Skin of body (tissue), 2 donors: ENCODE results near the gene GALNT5. TPM values are rescaled to one million over a fixed set of nuclear protein-coding genes. Genes with fewer than 3 reads are reported as not detected.
"Not testable (repeated sequence)": the region's sequence is repeated elsewhere in the genome, so short reads cannot be mapped to it uniquely, and the experiment has no call there.

Source experiments
- DNase-seq: peaks from one replicate; lab custom pipeline; 2025; lab: John Stamatoyannopoulos, UW
- total RNA-seq: library from RNA; depleted of rRNA; stranded (reverse); fragments of >200 nt; gene quantifications from one replicate; pipeline ENCODE4 v1.2.3, GENCODE V29; 2014

GALNT5 gene
- total RNA-seq, 1 donor from 2014 or later: 8.3 TPM

GRCh38 chr2:157325786-157326185 is 68.3 kb downstream of the GALNT5 start, which contains the start of gene ERMN:
Gene ERMN (minus strand): TSS chr2:157325824. CDS start chr2:157325642, 182 bp downstream.
- DNase-seq: no peak

- DNase-seq: no peak
These were observed 69.2 kb downstream of the GALNT5 start for GRCh38 chr2:157326698-157327097.

GRCh38 chr2:157327200-157327599 is 69.7 kb downstream of the GALNT5 start:
- no peak for DNase-seq

GRCh38 chr2:157327621-157328500 is 70.4 kb downstream of the GALNT5 start:
- peak; percentile 50 for DNase-seq

DNA sequence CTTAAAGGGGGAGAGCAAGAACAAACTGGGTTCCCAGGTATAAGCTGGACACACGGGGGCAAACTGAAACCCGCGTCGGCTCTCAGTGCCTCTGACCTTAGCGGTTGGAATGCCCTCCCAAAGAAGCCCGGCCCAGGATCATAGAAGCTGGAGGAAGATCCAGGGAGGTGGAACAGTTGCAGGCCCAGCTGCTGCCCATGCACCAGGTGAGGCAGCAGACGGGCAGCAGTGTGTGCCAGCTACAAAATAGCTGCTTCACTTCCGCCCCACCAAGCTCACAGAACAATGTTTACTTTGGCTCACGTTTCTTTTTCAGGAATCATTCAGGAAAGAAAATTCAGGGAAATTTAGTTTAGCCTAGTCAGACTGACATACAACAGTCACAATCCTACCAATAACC is 72.0 kb downstream of the GALNT5 start:
- no peak for DNase-seq

DNA sequence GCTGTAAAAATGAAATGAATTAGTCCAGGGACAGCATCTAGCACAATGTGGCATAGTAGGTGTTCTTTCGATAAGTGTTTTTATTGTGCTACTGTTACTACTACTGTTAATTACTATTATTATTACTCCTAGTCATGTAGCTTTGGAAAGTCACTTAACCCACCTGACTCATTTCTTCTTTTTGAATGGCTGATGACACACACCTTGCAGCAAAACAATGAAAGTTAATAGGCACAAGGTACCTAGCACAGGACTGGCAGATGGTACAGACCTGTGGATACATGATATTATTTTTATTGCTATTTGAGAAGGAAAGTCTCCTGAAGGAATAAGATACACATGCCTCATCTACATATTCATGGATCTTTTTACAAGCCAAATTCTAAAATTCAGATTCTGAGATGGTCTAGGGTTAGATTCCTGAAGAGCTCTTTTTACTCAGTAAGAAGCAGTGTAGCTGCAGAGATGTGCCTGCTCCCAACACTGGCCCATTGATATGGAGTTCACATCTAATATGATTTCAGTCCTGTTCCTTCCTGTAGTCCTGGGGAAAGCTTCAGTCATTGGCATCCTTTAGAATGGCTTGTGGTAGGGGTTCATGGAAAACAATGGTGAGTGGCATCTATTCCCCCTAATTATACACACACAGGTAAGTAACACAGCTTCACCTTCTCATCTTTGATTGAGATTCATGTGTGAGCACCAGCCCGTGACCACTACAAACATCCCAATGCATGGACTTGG is 76.0 kb downstream of the GALNT5 start:
- DNase-seq: no peak

DNA sequence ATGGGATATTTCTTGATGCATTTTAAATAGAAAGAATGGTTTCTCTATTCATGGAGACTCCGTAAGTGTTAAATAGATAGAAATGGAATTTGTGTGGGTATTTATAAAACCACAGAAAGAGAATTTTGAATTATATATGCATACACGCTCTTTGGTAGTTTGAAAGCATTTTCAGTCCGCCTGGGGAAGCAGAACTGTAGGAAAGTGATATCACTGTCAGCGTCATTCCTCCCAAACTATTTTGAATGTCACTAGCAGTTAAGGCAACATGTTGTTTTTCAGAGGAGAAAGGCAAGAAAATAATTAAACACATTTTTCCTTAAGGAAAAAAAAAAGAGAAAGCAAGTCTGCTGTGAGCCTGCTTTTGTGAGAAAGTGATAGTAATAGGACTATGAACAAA is 76.8 kb downstream of the GALNT5 start:
- no peak for DNase-seq

- no peak for DNase-seq
These were observed 77.3 kb downstream of the GALNT5 start for GRCh38 chr2:157334797-157335196.

- DNase-seq: no peak
These were observed 78.9 kb downstream of the GALNT5 start for GRCh38 chr2:157336137-157337010.

DNA sequence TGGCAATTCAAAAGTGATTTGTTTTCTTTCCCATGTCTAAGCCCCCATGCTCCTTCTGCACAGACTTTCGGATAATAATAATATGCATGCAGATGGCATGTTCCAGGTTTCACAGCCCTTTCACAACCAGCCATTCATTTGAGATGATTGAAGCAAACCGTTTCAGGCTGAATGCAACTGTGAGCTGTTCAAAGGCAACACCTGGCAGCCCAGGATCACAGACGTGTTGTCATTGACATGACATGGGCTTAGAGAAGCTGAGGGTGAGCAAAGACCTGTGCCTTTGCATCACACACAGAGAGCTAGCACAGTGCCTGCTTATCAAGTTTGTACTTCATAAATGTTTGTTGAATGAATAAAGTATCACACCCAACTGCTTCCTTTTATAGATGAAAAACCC is 80.5 kb downstream of the GALNT5 start:
- DNase-seq: no peak

DNA sequence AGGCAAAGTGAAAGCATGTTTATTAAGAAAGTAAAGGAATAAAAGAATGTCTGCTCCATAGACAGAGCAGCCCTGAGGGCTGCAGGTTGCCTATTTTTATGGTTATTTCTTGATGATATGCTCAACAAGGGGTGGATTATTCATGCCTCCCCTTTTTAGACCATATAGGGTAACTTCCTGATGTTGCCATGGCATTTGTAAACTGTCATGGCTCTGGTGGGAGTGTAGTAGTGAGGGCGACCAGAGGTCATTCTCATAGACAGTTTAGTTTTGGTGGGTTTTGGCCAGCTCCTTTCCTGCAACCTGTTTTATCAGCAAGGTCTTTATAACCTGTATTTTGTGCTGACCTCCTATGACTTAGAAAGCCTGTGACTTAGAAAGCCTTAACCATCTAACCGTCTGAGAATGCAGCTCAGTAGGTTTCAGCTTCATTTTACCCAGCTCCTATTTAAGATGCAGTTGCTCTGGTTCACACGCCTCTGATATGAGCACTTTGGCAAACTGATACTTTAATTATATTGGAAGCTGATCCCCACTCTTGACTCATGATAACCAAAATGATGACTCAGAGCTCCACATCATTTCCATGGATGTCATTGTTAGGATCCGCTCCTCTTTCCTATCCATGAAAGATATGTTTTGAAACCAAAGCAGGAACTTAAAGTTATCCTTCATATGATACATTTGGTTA is 82.6 kb downstream of the GALNT5 start:
- no peak for DNase-seq

DNA sequence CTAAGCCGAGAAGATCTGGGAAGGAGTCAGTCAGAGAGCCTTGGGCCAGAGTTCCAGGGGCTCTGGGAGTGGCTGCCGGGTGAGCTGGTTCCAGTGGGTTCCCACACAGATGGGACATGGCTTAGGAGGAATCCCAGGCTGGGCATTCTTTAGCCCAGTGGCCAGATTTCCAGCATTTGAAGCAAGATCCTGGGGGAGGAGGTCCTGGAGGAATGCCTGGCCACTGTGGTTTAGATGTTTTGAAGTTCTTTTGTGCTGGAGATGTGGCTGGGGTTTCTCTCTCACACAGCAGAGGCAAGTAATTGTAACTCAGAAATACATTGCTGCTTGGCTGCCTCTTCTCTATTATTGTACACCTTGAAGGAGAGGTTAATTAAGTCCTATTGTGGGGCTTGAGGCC is 83.9 kb downstream of the GALNT5 start:
- DNase-seq: not testable (repeated sequence)

DNA sequence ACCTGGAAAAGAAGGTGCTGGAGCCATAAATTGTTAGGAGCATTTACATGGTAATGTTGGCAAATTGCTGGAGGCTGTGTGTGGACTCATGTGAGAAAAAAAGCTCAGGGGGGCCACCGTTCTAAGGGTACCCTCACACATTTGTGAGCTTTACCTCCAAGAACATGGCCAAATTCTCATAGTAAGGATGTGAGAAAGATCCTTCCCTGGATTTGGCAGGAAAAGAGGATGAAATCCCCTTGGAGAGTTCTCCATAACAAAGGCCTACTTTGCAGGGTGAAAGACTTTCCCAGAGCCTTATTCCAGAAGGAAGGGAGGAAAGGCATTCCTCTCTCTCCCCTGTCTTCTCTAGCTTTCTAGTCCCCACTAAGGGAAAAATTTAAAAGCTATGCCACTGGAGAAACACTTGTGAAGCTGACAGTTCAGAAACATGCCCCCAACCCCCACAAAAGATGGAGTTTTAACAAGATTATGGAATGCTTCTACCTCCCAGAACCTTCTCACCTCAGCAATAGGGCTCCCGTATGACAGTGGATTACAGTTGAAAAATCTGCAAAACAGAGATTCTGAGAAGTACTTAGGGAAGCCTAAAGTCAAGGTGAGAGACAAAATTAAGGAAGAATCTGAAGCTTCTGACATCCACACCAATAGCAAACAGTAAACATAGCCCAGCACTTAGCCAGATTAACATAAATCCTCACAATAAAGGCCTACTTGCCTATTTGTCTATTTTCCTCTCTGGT is 88.3 kb downstream of the GALNT5 start:
- DNase-seq: no peak

GRCh38 chr2:157348291-157348921 is 90.9 kb downstream of the GALNT5 start:
- no peak for DNase-seq

DNA sequence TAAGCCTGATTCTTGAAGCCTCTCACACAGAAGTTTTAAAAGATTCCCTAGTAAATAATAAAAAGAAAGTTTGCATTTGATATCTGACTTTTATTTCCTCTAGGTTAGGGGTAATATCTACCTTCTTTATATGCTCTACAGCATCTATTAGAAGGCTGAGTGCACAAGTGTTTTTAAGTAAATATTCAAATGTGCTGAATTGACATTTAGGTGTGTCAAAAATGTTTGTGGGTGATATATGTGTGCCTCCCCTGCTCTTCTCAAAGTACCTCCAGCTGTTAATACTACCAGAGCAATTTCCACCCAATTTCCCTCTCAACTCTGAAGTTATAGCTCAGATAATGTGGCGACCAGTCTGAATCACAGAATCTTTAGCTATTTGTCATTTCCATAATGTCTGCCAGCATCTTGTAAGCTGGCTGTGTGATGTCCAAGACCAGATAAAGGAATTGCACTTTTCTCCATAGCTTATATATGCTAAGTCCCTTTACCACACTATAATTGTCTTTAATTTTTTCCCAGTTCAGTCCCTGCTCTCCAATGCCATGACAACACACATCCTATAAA is 92.5 kb downstream of the GALNT5 start:
- no peak for DNase-seq

GRCh38 chr2:157355618-157356017 is 98.1 kb downstream of the GALNT5 start:
- no peak for DNase-seq

DNA sequence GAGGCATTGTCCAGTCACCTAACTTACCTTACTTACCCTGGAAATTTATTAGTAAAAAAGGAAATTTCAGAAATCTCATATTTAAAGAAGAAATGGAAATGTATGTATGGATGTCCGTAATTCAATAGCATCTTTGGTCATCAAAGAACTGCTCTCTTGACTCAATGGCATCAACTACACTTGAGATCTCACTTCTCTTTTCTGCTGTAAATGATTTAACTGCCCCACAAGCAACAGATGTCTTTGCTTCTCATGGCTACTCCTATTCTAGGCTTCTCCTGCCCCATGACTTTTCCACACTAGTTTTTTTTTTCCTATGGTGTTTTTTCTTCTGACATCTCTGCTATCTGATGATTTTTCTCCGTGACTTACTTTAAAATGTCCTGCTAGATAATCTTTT is 102.1 kb downstream of the GALNT5 start:
- DNase-seq: no peak

- no peak for DNase-seq
These were observed 104.0 kb downstream of the GALNT5 start for GRCh38 chr2:157361526-157361925.

- no peak for DNase-seq
These were observed 105.1 kb downstream of the GALNT5 start for GRCh38 chr2:157362627-157363026.
